Measurements from ENCODE around the gene MYH9. TPM values are rescaled to one million over a fixed set of nuclear protein-coding genes. Genes with fewer than 3 reads are reported as not detected.
"Not testable (repeated sequence)": the region's sequence is repeated elsewhere in the genome, so short reads cannot be mapped to it uniquely, and the experiment has no call there.

Gene MYH9
- total RNA-seq, 2 experiments from 2014 or later = 616 to 642 TPM

DNA sequence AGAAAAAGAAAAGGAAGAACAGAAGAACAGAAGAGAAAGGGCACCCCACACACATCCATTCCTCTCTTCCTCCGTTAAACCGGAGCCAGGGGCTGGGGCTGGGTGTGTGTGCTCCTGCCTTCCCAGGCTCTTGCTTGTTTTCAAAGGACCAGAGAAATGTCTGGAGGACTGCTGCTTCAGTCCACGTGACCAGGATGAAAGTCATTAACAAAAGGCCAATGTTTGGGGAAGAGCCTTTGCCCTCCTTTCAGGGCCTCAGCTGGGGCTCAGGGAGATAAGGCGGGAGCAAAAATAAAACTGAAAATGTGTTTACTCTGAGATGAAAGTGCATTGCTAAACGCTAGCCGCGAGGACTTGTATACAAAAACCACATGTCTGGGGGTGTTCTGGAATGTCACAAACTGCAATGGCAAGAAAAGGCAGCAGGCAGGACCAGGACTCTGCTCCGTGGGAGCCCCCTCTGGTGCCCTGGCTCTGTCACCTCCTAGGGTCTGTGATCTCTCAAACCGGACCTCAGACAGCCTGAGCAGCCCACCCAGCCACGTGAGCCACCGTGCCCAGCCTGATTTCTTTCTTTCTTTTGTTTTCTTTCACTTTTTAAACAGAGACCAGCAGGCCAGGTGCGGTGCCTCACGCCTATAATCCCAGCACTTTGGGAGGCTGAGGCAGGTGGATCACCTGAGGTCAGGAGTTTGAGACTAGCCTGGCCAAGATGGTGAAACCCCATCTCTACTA, 31.6 kb upstream of the MYH9 start:
- POLR2A ChIA-PET = no interaction called here
- CTCF ChIA-PET = interaction anchor here (1.5 kb wide), 1 partner anchor 51 kb away, joined by 3 read pairs; no protein-coding TSS in a partner anchor

DNA sequence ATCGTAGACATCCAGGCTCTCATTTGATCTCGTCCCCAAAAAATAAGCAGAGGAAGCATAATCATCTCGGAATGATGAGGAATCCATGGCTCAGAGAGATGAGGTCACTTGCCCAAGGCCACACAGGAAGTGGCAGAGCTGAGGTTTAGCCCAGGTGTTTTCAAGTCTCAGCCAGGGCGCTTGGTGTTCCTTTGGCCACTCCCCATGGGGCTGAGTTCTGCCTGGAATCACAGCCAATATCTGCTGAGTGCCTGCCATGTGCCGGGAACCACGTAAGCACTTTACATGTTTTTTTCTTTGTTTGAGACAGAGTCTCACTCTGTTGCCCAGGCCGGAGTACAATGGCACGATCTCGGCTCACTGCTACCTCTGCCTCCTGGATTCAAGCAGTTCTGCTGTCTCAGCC, 29.5 kb upstream of the MYH9 start:
- ChIA-PET POLR2A (no interaction called here), CTCF (no interaction called here)

DNA sequence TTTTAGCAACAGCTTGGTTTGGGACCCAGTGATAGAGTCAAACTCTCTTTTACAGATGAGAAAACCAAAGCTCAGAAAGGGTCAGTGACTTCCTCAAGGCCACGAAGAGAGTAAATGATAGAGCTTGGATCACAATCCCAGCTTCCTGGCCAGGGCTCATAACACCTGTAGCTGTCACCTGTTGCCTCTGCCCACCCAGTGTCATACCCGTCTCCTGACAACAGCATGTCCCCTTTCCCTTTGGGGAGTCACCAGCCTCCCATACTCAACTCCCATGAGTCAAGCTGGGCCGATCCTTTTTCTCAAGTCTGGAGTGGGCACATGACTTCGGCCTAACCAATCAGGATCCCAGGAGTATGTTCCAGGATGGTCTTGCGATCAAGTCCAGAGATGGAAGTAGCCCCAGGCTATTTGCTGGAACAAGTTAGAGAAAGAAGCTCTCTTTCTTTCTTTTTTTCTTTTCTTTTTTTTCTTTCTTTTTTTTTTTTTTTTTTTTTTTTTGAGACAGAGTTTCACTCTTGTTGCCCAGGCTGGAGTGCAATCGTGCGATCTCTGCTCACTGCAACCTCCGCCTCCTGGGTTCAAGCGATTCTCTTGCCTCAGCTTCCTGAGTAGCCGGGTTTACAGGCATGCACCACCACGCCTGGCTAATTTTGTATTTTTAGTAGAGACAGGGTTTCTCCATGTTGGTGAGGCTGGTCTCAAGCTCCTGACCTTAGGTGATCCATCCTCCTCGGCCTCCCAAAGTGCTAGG, 27.8 kb upstream of the MYH9 start:
- POLR2A ChIA-PET = interaction anchor here (0.5 to 0.6 kb wide), 2 partner anchors 13 to 1156 kb away, joined by 7 to 10 read pairs; no protein-coding TSS in a partner anchor

DNA sequence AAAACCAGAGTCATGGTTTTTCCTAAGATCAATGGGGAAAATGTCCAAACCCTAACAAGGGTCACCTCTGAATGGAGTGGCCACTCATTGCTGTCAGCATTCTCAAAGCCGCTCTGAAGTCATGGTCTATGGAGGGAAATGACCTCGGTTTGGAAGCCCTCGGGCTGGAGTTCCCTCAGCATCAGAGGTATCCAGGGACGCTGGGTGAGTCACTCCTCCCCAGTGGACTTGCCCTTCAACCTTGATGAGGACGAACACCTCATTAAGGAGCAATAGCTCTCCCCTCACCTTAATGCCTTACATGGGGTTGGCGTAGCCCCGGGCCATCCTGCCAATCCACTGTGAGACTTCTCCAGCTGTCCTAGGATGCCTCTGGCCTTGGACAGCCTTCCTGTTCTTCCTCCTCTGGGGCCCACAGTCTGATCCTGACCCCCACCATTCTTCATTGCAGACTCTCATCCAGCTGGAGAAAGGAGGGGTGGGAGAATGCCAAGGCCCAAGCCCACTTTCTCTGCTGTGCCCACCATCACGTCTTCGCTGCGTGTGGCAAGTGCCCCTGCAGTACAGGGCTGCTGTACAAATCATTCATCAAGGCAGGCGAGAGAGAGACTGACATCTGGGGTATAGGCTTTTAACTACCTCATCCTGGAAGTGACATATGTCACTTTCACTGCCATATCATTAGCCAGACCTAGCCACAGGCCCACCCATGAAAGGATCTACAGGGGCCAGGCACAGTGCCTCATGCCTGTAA, 25.4 kb upstream of the MYH9 start:
- ChIA-PET POLR2A (interaction anchor here (0.7 kb wide), 1 partner anchor 21 kb away, joined by 5 read pairs; no protein-coding TSS in a partner anchor), CTCF (interaction anchor here (1.1 kb wide), 1 partner anchor 16 kb away, joined by 3 read pairs; no protein-coding TSS in a partner anchor)

More for the DNA sequence above, 27.8 kb upstream of the MYH9 start:
- CTCF ChIA-PET = interaction anchor here (0.6 to 1.1 kb wide), 5 partner anchors 10 to 444 kb away, joined by 3 to 4 read pairs (median 3); no protein-coding TSS in a partner anchor

DNA sequence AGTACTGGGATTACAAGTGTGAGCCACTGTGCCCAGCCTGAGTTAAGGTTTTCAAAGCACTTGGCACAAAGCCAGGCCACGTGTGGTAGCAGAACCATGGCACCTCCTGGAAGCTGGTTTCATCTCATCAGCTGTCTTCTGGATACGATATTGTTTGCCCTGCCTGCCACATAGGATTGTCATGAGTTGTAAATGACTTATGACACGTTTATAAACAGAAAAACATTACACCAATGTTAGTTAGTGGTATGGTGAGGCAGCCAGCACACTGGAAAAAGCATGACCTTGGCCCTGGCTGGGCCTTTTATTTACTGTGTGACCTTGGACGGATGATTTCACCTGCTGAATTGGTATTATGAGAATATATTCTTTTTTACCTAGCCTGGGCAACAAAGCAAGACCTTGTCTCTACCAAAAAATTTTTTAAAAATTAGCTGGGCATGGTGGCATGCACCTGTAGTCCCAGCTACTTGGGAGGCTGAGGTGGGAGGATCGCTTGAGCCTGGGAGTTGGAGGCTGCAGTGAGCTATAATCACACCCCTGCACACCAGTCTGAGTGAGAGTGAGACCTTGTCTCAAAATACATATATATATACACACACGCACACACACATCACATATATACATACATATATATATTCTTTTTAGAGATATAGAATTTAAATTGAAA, 24.0 kb upstream of the MYH9 start:
- POLR2A ChIA-PET = no interaction called here
- CTCF ChIA-PET = no interaction called here

DNA sequence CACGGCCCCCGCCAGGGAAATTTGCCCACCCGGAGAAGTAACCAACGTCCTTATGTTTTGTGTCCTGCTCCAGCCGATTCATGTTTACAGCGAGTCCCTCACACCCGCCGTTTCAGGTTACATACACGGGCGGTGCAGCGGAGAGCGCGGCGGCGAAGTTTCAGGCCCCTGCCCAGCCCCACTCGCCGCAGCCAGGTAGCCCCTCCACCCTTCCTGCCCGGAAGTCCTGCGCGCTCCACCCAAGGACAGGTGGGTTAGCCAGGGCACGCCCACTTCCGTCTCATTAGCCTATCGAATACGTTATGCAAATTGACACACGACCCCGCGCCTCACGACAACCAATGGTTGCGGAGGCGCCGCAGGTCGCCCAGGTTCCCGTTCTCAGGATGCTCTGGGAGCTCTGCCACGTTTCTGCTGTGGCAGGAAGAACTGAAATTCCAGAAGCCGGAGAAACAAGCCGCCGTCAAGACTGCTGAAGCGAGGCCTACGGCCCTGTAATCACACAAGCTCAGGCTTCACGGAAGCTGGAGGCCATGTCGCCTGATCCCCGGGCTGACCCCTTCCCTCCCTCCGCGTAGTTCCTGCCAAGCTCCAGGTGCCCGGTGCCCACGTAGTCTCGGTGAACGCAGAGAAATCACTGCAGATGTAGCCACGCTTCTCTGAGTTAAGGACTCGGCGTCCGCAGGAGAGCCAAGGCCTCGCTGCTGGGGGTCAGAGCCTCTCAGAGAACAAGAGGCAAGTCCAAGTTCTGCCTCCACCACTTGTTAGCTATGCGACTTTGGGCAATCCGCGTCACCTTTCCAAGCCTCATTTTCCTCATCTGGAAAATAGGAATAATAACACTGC, 22.4 kb upstream of the MYH9 start:
- ChIA-PET POLR2A (interaction anchor here (0.8 kb wide), 1 partner anchor 74 kb away, joined by 3 read pairs; no protein-coding TSS in a partner anchor), CTCF (interaction anchor here (0.5 to 1.1 kb wide), 2 partner anchors 19 to 45 kb away, joined by 4 to 6 read pairs; no protein-coding TSS in a partner anchor)

DNA sequence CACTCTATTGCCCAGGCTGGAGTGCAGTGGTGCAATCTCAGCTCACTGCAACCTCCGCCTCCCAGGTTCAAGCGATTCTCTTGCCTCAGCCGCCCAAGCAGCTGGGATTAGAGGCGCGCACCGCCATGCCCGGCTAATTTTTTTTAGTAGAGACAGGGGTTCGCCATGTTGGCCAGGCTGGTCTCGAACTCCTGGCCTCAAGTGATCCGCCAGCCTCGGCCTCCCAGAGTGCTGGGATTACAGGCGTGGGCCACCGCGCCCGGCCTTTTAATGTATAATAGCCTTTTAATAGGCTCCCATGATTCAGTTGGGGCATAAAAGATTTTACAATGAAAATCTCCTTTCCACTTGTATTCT, 21.8 kb upstream of the MYH9 start:
- CTCF ChIA-PET = interaction anchor here (1.1 kb wide), 1 partner anchor 46 kb away, joined by 4 read pairs; no protein-coding TSS in a partner anchor
- POLR2A ChIA-PET = not testable (repeated sequence)

DNA sequence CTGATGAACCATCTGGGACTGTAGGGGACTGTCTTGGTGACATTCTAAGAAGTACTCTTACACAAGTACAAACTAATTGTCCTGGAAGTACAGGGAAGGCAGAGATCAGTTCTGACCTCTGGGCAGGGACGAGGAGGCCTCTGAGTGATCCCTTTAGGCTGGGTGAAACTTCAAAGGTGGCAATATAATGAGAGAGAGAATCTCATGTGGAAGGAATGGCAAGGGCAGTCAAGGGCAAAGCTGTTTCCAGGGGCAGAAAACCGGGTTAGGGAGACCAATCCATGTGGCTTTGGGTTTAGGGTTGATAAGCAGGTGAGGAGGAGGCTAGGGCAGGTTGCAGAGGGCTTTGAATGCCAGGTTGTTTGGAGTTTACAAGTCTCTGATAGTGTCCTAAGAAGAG, 21.3 kb upstream of the MYH9 start:
- ChIA-PET POLR2A (no interaction called here), CTCF (no interaction called here)

DNA sequence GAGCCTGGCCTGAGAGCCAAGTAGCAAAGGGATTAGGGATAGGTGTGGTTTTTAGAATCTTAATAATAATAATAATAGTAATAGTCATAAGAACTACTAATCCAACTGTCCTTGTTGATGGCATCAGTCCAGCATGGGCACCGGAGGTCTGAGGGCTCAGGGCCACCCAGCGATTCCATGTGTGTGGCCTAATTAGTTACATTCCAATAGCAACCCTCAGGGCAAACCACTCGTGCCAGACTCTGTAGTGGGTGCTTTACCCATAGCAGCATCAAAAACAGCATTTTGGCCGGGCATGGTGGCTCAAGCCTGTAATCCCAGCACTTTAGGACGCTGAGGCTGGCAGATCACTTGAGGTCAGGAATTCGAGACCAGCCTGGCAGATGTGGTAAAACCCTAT, 19.0 kb upstream of the MYH9 start:
- ChIA-PET POLR2A (no interaction called here), CTCF (interaction anchor here (0.6 to 1.3 kb wide), 2 partner anchors 26 to 42 kb away, joined by 3 read pairs; no protein-coding TSS in a partner anchor)

DNA sequence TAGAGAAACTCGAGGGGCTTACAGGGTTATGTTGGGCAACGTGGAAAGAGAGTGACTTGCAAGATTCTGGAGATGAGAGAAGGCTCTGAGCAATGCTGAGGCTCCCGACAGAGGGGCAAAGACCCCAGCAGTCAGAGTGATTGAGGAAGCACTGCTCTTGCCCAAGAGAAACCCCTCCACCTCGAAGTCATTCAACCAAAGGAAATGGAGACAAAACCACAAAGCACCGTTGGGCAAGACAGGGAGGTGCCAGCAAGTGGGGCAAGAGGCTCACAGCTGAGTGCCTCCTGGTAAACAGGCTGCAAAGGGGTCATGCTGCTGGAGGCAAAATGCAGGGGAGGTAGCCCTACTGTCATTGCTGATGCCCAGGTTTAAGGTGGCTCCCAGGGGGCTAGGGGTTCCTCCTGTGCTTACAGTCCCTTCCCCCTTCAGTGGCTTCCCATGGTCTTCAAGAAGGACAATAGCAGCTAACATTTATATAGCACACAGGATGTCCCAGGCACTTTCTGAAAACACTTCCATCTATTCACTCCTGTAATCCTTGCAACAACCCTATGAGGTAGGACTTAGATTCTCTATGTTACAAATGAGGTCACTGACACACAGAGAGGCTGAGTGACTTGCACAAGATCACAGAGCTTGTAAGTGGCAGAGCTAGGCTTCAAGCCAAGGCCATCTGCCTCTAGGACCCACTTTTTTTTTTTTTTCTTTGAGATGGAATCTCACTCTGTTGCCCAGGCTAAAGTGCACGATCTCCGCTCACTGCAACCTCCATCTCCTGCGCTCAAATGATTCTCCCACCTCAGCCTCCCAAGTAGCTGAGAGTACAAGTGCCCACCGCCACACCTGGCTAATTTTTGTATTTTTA, 18.1 kb upstream of the MYH9 start:
- CTCF ChIA-PET = interaction anchor here (0.6 to 1.3 kb wide), 4 partner anchors 27 to 105 kb away, joined by 3 to 4 read pairs (median 3); no protein-coding TSS in a partner anchor
- POLR2A ChIA-PET = no interaction called here

DNA sequence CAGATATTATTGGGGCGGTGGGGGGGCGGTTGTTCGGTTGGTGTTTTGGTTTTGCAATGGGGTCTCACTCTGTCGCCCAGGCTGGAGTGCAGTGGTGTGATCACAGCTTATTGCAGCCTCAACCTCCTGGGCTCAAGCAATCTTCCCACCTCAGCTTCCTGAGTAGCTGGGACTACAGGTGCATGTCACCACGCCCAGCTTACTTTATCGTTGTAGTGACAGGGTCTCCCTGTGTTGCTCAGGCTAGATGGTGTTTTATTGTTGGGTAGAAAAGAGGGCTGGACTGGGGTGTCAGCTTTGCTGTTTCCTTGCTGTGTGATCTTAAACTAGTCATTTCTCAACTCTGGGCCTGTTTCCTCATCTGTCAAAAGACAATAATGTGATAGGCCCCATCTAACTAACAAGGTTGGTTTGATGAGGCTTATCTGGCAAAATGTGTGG, 17.5 kb upstream of the MYH9 start:
- ChIA-PET POLR2A (interaction anchor here (0.6 kb wide), 1 partner anchor 67 kb away, joined by 4 read pairs; no protein-coding TSS in a partner anchor), CTCF (interaction anchor here (1.0 to 1.3 kb wide), 4 partner anchors 22 to 104 kb away, joined by 3 to 4 read pairs (median 3); no protein-coding TSS in a partner anchor)

DNA sequence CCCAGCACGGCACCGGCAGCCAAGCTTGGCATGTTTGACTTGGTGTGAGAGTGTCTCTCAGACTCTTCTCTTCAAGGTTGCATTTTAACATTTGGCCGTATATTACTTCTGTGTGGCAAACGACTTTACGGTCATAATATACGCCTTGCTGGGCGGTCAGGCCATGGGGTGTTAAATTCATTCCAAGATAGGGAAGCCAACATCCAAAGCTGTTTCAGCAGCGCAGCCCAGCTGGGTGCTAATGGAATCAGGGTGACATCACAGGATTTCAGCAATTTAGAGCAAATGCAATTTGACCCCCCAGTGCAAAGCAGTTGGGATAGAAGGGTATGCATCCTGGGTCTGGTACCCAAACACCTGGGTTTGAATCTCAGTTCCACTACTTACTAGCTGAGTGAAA, 16.7 kb upstream of the MYH9 start:
- CTCF ChIA-PET = interaction anchor here (1.0 to 1.2 kb wide), 2 partner anchors 21 to 66 kb away, joined by 3 to 4 read pairs; no protein-coding TSS in a partner anchor
- POLR2A ChIA-PET = no interaction called here

DNA sequence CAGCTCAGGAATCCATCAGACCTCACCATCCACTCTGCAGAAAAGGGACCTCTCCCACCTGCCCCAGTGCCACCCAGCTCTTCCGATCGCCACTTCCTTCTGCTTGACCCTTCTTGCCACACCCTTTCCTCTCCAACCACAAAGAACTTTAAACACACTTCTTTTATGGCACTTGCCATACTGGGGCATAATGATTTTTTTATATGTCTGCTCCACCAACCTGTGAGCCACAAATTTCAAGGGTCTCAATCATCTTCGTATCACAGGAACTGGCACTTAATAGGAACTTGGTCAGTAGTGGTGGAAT, 11.7 kb upstream of the MYH9 start:
- ChIA-PET CTCF (no interaction called here), POLR2A (no interaction called here)

DNA sequence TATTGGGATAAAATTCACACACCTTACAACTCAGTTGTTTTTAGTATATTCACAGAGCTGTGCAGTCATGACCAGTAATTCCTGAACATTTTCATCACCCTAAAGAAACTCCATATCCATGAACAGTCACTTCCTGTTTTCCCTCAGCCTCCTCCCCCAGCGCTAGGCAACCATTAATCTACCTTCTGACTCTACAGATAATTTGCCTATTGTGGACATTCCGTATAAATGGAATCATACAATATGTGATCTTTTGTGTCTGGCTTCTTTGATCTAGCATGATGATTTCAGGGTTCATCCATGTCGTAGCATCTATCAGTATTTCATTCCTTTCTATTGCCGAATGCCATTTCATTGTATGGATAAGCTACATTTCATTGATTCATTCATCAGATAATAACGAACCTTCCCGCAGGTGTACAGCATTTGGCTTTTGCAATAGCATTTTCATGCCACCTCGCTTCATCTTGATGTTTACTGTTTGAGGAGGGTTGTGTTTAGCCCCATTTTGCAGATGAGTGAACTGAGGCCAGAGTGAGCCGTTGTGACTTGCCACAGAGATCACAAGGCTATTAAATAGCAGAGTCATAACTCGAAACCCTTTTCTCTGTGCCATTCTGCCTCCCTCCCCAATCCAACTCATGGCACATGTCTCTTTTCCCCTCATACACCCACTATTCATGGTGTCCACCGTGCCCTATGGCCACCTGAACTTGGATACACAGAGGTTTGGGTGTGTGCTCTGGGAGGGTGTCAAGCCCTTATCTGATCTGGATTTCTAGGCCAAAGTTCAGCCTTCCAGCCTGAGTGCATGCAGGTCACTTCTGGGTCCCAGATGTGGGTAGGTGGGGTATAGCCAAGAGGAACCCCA, 11.1 kb upstream of the MYH9 start:
- ChIA-PET POLR2A (no interaction called here), CTCF (no interaction called here)

DNA sequence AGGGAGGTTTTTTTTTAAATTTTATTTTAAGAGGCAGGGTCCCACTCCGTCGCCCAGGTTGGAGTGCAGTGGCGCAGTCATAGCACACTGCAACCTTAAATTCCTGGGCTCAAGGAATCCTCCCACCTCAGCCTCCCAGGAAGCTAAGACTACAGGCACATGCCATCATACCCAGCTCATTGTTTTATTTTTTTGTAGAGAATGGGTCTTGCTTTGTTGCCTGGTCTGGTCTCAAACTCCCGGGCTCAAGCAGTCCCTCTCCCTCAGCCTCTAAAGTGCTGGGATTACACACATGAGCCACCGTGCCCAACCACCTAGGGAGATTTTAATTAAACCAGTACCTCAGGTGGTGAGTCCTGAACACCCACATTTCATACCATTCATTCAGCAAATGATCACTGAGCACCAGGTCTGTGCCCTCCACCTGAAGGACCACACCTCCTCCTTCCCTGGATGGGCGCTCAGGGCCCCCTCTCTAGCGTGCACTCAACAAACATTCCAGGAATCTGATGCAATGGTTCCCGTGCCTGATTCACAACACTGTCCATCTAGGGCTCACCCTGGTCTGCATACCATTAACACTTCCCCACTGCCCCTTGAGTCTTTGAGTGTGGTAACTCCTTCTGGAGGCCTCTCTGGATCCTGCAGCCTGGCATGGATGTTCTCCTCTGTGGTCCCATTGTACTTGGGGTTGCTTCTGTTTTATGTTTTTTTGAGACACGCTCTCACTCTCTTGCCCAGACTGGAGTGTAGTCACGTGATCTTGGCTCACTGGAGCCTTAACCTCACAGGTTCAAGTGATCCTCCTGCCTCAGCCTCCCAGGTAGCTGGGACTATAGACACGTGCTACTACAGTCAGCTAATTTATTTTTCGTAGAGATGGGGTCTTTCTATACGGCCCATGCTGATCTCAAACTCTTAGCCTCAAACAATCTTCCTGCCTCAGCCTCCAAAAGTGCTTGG, 9.6 kb upstream of the MYH9 start:
- CTCF ChIA-PET = interaction anchor here (1.2 kb wide), 1 partner anchor 16 kb away, joined by 3 read pairs; no protein-coding TSS in a partner anchor
- POLR2A ChIA-PET = no interaction called here
